IMR-90 (cell line): ENCODE results near the gene SGSM2. TPM values are rescaled to one million over a fixed set of nuclear protein-coding genes. Genes with fewer than 3 reads are reported as not detected.

Experiments
- BHLHE40 ChIP-seq: fragments of 150-350 bp; IDR thresholded peaks from 2 replicates; pipeline ENCODE4 v1.6.1; 2016; ENCODE audit warnings: mild to moderate bottlenecking, low read depth, low read length
- NFE2L2 ChIP-seq: fragments of 150-350 bp; IDR thresholded peaks from 2 replicates; pipeline ENCODE4 v1.6.1; 2016; ENCODE audit warnings: low read depth, mild to moderate bottlenecking, low read length
- RCOR1 ChIP-seq: IDR thresholded peaks from 2 replicates; pipeline ENCODE4 v1.6.1; 2012; ENCODE audit warnings: mild to moderate bottlenecking, low read length, improper control_type of control experiment; ENCODE audit not compliant: insufficient replicate concordance
- polyA plus RNA-seq, 3 experiments: library from polyadenylated mRNA; depleted of rRNA; stranded (reverse); fragments of >200 nt; gene quantifications; 2 replicates each; pipeline ENCODE4 v1.2.3, GENCODE V29; 2012; ENCODE audit warnings: low replicate concordance in 1 of 3
- total RNA-seq: library from RNA; depleted of rRNA; stranded (reverse); fragments of >200 nt; gene quantifications from 2 replicates; pipeline ENCODE4 v1.2.3, GENCODE V29; 2012

Gene SGSM2
- total and polyA plus RNA-seq, 2 of the 4 experiments (the other 2 are of a cell fraction): 13.6 to 81.2 TPM

- TF ChIP-seq RCOR1 (no peak), NFE2L2 (no peak), BHLHE40 (no peak)
Observed at GRCh38 chr17:2393174-2393953, 56.1 kb downstream of the SGSM2 start (continued).
